Activated naive CD4-positive, alpha-beta T cell treated with anti-CD3 and anti-CD28 coated beads, Interleukin-2, amount 50 U/mL, for 16 hours (primary cell): ENCODE results near the gene NDUFS2.

Source experiments
- DNase-seq: peaks from one replicate; pipeline ENCODE4 v3.0.0-alpha.2; 2020

Gene NDUFS2

GRCh38 chr1:161196521-161197451 lies 5.4 kb upstream of the NDUFS2 start:
- no peak for DNase-seq

GRCh38 chr1:161197560-161198193 lies 4.5 kb upstream of the NDUFS2 start:
- DNase-seq, result no peak

- DNase-seq, result no peak
Observed at GRCh38 chr1:161198194-161198896, 3.8 kb upstream of the NDUFS2 start.

GRCh38 chr1:161198897-161199431 lies 3.2 kb upstream of the NDUFS2 start, which contains the start of gene ADAMTS4:
TSS of gene ADAMTS4 (minus strand) at chr1:161199054. CDS start at chr1:161198627, 427 bp downstream.
- no peak for DNase-seq

GRCh38 chr1:161199506-161200139 lies 2.5 kb upstream of the NDUFS2 start:
- no peak for DNase-seq

- no peak for DNase-seq
Observed at GRCh38 chr1:161200421-161200991, 1.7 kb upstream of the NDUFS2 start.

GRCh38 chr1:161200992-161201835 lies 953 bp upstream of the NDUFS2 start:
- DNase-seq, result no peak

GRCh38 chr1:161206411-161207140 lies 4.4 kb downstream of the NDUFS2 start:
- no peak for DNase-seq

- no peak for DNase-seq
Observed at GRCh38 chr1:161207173-161207572, 5.0 kb downstream of the NDUFS2 start.

GRCh38 chr1:161209790-161210409 lies 7.7 kb downstream of the NDUFS2 start:
- DNase-seq, result peak; percentile 77

GRCh38 chr1:161214369-161214768 lies 12.2 kb downstream of the NDUFS2 start:
- DNase-seq, result no peak

GRCh38 chr1:161215076-161215475 lies 12.9 kb downstream of the NDUFS2 start, which contains the start of gene FCER1G:
TSS of gene FCER1G (plus strand) at chr1:161215295. CDS start at chr1:161215322, 27 bp downstream.
- no peak for DNase-seq

GRCh38 chr1:161216945-161217712 lies 15.0 kb downstream of the NDUFS2 start:
- DNase-seq, result no peak

GRCh38 chr1:161217831-161218230 lies 15.7 kb downstream of the NDUFS2 start:
- no peak for DNase-seq

GRCh38 chr1:161218301-161219077 lies 16.3 kb downstream of the NDUFS2 start:
- no peak for DNase-seq

GRCh38 chr1:161219078-161219892 lies 17.1 kb downstream of the NDUFS2 start:
- no peak for DNase-seq

GRCh38 chr1:161220002-161220401 lies 17.8 kb downstream of the NDUFS2 start:
- no peak for DNase-seq
